ENCODE data around the gene CDNF. TPM values are rescaled to one million over a fixed set of nuclear protein-coding genes. Genes with fewer than 3 reads are reported as not detected.

CDNF gene
- total RNA-seq, 1 donor from 2014 or later = 0.61 TPM

DNA sequence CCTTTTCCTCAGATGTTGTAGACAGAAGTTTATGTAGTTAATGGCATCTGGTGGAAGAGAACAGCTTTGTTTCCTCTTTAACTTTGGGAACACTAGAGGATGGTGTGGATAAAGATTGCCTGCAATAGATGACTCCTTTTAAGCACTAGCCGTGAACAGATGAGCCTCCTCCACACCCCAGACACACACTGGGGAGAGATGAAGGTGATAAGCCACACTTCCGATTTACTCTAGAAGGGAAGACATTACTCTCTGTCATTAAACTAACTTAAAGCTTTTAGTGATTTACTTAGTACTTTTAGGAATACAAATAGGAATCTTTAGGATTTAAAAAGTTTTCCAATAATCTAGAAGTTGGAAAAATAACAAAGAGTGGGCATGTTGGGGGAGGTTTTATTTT, 7.1 kb upstream of the CDNF start:
- intact Hi-C loops (cut with DNase I) = no loop called here
- H3K27ac ChIP-seq = no peak overlapping the region
- TF ChIP-seq, protein P1, sequence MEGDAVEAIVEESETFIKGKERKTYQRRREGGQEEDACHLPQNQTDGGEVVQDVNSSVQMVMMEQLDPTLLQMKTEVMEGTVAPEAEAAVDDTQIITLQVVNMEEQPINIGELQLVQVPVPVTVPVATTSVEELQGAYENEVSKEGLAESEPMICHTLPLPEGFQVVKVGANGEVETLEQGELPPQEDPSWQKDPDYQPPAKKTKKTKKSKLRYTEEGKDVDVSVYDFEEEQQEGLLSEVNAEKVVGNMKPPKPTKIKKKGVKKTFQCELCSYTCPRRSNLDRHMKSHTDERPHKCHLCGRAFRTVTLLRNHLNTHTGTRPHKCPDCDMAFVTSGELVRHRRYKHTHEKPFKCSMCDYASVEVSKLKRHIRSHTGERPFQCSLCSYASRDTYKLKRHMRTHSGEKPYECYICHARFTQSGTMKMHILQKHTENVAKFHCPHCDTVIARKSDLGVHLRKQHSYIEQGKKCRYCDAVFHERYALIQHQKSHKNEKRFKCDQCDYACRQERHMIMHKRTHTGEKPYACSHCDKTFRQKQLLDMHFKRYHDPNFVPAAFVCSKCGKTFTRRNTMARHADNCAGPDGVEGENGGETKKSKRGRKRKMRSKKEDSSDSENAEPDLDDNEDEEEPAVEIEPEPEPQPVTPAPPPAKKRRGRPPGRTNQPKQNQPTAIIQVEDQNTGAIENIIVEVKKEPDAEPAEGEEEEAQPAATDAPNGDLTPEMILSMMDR (IDR thresholded peaks at IDR 0.05) = no peak
- no peaks in the 10 kb centered on the region for H3K27me3 ChIP-seq
- H3K9me3 ChIP-seq = no peaks in the 10 kb centered on the region
- no peaks in the 10 kb centered on the region for H3K4me1 ChIP-seq
- peaks cover 70% of the 10 kb centered on the region for H3K36me3 ChIP-seq
- DNase-seq (no peak), ATAC-seq (no peak)
- H3K4me3 ChIP-seq = no peak overlapping the region

DNA sequence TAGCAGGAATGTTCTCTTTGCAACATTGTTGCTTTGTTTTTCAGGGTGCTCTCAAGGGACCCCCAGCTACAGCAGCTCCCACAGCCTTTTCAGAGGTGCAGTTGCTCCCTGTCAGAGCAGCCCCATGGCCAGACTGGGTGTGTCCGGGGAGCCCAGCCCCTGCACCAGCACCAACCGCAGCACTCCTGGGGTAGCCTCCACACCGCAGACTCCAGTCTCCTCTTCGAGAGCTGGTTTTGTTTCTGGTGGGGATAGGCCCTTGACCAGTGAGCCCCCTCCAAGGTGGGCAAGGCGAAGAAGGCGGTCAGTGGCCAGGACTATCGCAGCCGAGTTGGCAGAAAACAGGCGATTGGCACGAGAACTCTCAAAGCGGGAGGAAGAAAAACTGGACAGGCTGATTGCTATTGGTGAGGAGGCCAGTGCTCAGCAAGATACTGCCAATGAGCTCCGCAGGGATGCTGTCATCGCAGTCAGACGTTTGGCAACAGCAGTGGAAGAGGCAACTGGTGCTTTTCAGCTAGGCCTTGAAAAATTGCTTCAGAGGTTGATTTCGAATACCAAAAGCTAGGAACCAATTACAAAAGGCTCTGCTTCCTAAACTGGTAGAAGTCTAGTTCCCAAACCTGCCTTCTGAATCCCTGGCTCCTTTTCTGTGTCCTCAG, 5.6 kb upstream of the CDNF start:
- intact Hi-C loops (cut with DNase I) = no loop called here
- Histone ChIP-seq H3K9me3 (no peaks in the 10 kb centered on the region), H3K27me3 (no peaks in the 10 kb centered on the region), H3K36me3 (peaks cover 56% of the 10 kb centered on the region), H3K4me1 (peaks cover 8% of the 10 kb centered on the region), H3K4me3 (no peak overlapping the region), H3K27ac (no peak overlapping the region)
- ATAC-seq (no peak), DNase-seq (no peak)
- TF ChIP-seq, protein P1 (IDR thresholded peaks at IDR 0.05) = no peak

DNA sequence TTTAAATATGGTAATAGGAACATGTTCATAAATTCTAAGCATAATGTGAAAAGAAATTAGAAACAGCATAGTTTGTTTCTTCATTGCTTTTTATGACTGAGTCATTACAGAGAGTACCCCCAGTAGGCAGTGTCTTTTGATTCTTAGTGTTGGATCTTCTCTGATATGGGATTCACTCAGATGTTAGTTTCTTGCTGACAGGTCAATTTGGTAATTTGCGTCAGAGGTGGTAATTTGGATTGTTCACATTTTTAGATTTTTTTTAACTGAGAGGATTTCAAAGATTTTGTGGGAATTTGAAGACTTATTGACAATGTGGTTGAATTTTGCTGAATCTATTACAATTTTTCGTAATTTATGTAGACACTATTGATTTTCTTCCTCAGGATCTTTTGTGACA, 2.3 kb upstream of the CDNF start:
- TF ChIP-seq, protein P1 (IDR thresholded peaks at IDR 0.05) = no peak
- no peak overlapping the region for H3K4me3 ChIP-seq
- no peaks in the 10 kb centered on the region for H3K27me3 ChIP-seq
- no peaks in the 10 kb centered on the region for H3K9me3 ChIP-seq
- no peak for ATAC-seq
- peaks cover 16% of the 10 kb centered on the region for H3K4me1 ChIP-seq
- H3K27ac ChIP-seq = no peak overlapping the region
- H3K36me3 ChIP-seq = peaks cover 46% of the 10 kb centered on the region
- DNase-seq = no peak
- intact Hi-C loops (cut with DNase I) = no loop called here

DNA sequence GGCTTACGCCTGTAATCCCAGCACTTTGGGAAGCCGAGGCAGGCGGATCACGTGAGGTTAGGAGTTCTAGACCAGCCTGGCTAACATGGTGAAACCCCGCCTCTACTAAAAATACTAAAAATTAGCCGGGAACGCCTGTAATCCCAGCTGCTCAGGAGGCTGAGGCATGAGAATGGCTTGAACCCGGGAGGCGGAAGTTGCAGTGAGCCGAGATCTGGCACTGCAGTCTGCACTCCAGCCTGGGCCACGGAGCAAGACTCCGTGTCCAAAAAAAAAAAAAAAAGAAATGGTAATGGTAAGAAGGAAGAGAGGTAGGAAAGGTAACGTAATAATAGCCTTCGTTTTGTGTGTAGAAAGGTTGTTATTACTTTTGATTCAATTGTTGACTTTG, 1.5 kb upstream of the CDNF start:
- Histone ChIP-seq H3K4me1 (peaks cover 16% of the 10 kb centered on the region), H3K9me3 (no peaks in the 10 kb centered on the region), H3K4me3 (peak overlapping the region; percentile 97), H3K27me3 (no peaks in the 10 kb centered on the region), H3K36me3 (peaks cover 37% of the 10 kb centered on the region), H3K27ac (peak overlapping the region; percentile 97)
- ATAC-seq = no peak
- TF ChIP-seq, protein P1 (IDR thresholded peaks at IDR 0.05) = no peak
- intact Hi-C loops (cut with DNase I) = no loop called here
- DNase-seq = no peak

DNA sequence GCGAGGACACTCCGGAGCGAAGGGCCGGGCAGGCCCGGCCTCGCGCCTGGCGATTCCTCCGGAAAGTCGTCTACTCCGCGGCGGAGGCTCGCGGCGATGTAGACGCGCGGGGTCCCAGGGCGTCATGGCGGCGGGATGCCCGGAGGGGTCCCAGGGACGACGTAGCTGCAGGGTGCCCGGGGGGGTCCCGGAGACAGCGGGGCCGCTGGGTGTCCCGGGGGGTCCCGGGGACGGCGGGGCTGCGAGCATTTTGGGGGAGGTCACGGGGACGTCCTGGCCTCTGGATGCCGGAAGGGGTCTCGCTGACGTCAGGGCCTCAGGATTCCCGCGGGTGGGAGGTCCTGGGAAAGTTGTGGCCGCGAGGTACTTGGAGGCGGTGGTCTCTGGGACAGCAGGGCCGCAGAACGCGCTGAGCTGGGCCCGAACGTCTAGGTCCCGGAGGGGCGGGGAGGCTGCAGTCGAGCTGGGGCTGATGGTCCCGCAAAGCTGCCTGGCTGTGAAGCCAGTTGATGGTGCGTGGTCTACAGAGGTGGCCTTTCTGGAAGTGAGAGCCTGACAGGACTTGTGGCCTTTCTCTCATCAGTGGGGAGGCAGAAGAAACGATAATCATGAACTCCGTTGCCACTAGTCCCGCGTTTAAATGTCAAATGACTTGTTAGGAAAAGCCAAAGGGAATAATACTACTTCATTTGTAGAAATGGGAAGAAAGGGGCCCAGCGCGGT, 906 bp upstream of the CDNF start:
- Histone ChIP-seq H3K4me1 (peaks cover 16% of the 10 kb centered on the region), H3K4me3 (peak overlapping the region; percentile 97), H3K36me3 (peaks cover 32% of the 10 kb centered on the region), H3K27me3 (no peaks in the 10 kb centered on the region), H3K9me3 (no peaks in the 10 kb centered on the region), H3K27ac (peak overlapping the region; percentile 97)
- TF ChIP-seq, protein P1 (IDR thresholded peaks at IDR 0.05) = no peak
- DNase-seq (peak; percentile 71), ATAC-seq (peak; percentile 6)
- intact Hi-C loops (cut with DNase I) = no loop called here
